HG03280 (cell line): ENCODE data around the gene WNT4.

ENCODE experiments used
- ATAC-seq: cut with Tn5 transposase; IDR thresholded peaks from one replicate; pipeline ENCODE4 v1.9.1; 2021; ENCODE audit warnings: mild to moderate bottlenecking, moderate library complexity; ENCODE audit not compliant: unreplicated experiment

WNT4 gene

DNA sequence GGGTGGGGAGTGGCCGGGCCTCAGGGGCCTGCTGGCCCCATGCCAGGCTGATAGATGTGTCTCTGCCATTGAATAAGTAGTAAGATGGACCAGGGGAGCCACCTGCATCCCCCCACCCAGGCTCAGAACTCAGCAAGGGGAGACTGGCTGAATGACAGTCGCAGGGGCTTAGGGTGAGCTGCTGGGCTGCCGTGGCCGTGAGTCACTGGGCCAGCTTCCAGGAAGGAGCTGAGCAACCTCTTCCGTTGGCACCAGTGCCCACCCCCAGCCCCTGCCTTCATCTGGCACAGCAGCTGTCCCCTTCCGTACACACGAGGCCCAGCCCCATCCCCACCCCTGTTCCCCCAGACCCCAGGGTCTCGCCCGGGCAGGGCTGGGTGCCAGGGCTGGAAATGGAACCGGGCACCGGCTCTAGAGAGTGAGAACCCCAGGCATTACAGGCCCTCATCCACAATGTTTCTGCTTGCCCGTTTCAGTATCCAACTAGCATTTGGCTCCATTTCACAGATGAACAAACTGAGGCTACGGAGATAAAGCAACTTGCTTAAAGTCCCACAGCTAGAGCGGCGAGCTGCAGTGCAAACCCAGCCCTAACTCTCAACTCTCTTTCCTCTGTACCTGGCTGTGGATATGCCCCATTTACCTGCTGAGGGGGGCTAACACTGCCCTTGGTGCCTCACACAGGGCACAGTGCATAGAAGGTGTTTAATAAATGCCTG lies 10.2 kb downstream of the WNT4 start:
- ATAC-seq: no peak

DNA sequence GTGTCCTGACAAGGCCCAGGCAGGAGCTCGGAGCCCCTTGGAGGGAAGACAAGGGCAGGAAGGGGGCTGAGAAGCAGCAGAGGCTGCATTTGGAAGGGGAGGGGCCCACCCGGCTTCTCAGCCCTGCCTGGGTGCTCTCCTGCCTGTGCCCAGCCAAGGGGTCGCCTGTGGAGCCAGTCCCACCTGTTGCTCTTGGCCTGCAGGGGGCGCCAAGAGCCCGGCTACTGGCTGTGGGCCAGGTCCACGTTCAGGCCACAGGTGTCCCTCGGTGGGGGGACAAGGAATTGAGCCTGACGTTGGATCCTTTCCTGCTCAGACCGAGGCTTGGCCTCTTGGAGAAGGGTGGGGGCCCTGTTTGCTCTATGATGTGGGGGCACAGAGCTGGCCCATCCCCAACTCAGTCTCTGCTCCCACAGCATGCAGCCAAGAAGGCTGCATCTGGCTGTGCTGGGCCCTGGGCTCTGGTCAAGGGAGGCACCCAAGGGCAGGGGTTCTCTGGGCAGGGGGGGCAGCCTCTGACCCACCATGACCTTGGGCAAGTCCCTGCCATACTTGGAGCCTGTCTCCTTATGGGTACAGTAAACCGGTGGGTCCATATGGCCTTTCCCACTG lies 10.9 kb downstream of the WNT4 start:
- no peak for ATAC-seq

DNA sequence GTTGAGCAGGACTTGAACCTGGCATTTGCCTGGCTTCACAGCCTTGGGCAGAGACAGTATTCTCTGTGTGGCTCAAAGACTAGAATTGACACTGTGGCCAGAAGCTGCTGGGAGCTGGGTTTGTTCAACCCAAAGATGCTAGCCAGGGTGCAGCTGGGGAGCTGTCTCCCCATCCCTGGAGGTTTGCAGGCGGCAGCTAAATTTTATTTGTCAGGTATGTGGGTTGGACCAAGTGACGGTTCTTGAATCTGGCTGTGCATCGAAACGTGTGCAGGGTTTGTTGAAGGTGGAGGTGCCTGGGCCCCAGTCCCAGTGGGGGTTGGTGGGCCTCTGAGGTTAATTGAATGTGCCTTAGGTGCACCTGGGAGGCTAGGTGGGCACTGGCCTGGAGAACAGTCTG lies 11.8 kb downstream of the WNT4 start:
- ATAC-seq: no peak

DNA sequence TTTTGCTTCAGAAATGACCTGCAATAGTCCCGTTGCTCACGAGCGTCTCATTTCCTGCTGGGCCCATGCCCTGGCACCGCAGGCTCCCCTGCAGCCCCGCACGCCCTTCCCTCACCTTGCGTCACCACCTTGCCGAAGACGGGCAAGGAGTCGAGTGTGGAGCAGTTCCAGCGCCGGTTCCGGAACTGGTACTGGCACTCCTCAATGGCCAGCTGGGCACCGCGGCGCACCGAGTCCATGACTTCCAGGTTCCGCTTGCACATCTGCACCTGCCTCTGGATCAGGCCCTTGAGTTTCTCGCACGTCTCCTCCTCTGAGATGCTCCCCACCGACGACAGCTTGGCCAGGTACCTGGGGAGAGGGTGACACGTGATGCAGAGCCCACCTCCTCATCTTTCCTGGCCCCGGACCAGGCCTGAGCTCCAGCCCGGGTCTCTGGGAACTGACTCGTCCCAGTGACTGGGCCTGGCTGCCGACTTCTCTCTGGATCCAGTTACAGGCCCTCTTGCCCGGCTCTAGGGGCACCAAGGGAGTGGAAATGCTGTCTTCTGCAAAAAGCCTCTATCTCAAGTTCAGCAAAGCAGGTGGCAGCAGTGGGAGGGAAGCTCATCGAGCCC lies 13.3 kb downstream of the WNT4 start:
- ATAC-seq: no peak

DNA sequence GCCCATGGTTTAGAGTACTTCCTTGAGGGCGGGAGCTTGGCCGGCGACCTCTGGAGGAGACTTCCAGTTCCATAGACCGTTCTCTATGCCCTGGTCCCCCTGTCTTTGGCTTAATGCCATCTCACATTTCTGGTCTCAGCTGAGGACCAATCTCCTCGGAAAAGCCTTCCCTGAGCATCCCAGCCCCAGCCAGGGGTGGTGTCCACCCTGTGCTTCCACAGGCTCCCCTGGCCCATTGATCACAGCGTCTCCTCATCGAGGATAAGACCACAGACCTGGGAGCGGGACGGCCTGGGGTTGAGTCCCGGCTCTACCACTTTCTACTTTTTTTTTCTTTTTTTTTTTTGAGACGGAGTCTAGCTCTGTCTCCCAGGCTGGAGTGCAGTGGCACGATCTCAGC lies 14.5 kb downstream of the WNT4 start:
- no peak for ATAC-seq

DNA sequence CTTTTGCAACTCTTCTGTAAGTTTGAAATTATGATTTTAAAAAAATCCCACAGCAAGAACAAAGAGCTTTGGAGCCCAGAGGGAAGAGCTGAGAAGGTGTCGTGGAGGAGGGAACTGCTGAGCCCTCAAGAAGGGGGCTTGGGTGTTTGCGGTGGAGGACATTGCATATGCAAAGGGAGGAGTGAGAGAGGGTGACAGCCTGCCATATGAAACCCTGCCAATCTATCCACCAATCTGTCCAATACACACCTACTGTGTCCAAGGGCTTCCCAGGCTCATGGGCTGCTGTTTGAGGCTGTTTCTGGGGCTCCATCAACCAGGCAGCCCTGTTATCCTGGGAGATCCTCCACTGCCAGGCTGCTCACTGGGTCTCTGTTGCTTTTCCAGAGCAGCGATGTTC lies 15.2 kb downstream of the WNT4 start:
- ATAC-seq: no peak

DNA sequence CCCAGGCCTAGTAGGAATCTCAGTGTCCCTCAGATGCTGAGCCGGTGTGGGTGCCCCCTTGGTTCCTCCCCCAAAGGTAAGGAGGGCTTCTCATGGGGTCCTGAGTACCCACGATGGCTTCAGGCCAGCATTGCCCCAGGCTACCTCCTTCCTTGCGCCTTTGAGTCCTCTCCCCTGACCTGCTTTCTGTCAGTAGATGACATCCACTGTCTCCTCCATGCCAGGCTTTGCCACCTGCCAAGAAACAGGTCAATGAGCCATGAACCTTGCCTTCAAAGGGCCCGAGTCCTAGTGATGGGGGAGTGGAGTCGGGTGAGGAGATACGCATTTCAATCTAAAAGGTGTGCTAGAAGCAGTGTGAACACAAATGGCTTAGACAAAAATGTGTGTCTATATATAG lies 15.6 kb downstream of the WNT4 start:
- no peak for ATAC-seq

DNA sequence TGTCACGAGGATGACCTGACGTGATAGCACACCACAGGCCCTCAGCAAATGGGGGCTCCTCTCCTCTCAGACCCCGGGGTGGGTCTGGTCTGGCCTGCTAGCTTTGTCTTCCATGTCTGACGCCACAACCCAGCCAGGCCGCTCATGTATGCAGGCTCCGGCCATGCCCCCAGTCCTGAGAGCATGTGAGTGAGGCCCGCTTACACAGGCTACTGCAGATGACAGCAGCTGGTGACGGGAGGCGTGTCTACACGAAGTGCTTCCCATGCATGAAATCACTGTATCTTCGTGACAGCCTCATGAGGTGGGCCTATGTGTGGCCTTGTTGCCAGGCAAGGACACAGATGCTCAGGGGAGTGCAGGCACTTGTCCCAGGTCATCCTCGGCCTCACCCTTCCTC lies 16.4 kb downstream of the WNT4 start:
- no peak for ATAC-seq

DNA sequence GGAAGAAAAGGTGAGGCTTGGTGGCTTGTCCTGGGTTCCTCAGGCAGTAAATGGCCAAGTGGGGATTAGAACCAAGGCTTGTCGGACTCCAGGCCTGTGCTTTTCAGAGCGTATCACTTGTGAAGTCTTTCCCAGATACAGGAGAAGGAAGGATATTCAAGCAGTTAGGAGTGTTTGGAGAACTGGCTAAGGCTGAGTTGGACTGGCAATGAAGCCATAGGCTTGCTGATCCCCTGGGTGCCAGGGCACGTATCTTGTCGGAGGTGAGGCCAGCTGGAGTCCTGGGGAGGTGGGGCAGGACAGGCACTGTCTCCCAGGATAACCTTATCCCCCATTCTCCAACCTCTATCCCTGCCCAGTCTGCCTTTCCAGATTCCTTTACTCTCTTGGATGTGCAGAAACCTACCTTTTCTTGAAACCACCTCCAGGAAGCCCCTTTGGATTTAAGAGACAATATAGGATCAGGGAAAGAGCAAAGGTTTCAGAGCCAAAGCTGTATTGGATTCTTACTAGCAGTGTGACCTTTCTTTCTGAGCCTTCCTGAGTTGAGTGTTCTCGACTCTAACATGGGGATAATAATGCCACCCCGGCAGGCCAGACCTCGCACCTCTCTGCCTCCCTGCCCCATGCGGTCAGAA lies 18.2 kb downstream of the WNT4 start:
- ATAC-seq: no peak

DNA sequence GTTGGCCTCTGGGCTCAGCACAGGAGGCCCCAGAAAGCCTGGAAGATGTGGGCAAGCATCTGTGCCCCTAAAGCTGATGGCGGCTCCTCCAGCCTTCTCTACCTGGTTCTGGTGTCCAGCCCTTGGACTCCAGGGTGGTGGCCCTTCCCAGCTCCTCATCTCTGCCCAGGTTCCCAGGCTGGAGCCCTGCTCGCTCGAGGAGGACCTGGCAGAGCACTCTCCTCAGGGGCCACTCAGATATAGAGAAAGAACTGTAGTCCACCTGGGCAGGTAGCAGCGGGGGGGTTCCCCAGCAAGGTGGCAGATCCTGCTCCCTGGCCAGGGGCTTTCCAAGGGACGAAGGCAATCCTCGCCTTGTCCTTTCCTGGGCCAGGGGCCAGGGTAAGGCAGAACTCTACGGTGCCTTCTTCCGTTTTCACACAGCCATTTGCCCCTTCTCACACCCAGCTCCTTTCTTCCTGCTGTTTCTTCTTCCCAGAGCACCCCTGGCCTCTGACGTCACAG lies 18.9 kb downstream of the WNT4 start:
- ATAC-seq: no peak

DNA sequence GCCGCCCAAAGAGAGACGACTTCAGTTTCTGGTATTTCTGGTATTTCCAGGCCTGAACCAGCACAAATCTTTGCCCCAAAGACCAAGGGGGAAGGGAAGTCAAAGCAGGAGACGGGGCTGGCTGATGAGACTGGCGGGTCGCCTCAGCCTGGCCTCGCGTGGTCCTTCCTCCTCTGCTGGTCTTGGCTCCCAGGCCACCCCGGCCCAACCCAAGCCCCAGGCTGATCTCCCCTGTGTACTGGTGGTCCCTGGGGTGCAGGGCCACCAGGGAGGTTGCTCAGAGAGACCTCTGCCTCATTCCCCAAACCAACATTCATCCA lies 19.9 kb downstream of the WNT4 start:
- no peak for ATAC-seq

DNA sequence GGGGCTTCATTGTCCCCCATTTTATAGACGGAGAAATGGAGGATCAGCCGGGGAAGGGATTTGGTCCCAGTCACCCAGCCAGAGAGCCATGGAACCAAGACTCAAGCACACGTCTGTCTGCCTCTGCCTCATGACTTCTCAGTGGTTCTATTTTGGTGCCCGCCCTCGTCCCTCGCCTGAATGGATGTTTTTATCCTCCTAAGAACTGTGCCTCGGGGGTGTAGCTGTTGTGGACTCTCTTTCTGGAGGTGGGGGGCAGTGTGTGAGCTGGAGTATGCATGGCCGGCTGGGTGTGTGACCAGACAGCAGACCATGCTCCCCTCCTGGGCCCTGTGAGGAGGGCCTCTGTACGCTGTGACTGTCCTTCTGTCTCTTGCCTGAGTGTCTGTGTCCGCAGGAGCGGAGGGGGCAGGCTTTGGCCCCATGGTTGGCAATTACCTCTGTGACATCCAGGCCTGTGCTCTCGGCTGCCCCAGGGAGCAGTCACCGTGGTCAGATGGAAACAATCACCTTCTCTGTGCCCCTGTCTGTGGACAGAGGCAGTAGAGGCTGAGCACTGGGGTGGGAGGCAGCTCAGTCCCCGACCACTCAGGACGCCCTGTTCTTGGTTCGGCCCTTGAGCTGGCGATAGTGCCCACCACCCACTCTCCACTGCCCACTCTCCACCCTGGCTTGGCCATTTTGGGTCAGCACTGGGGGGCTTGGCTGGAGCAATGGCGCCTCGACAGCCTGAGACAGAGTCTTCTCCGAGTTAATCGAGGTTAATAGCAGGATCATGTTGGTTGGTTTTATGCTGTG lies 20.4 kb downstream of the WNT4 start:
- ATAC-seq: no peak

DNA sequence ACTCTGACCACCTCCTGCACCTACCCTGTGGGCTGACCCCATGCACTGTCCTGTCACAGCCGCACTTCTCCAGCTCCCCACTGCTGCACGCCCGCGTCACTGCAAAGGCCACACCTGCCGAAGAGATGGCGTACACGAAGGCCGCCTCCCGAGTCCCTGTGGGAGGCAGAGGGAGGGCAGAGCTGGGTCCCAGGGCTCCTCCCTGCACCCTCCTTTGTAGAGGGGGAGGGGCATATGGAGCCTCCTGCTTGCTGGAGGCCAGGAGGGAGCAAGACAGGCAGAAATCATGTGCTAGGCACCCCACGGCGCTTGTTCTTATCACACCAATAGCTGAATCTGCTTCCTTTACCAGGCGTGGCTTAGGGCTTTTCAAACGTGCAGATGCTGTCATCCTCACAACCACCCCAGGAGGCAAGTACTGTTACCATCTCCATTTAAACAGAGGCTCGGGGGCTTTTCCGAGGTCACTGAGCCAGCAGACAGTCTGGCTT lies 21.4 kb downstream of the WNT4 start:
- no peak for ATAC-seq

DNA sequence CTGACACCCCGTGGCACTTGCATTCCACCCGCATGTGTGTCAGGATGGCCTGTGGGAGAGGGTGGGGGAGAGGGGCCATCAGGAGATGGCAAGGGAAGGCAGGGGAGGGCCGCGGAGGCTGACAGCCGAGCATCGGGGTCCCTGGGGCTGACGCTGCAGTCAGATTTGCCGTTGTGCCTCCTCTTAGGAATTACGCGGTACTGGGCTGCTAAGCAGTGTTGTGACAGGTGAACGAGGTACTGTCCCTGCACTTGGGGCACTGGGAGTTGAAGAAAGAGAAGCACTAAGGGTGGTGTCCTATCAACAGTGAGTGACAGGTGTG lies 22.5 kb downstream of the WNT4 start:
- ATAC-seq: no peak

DNA sequence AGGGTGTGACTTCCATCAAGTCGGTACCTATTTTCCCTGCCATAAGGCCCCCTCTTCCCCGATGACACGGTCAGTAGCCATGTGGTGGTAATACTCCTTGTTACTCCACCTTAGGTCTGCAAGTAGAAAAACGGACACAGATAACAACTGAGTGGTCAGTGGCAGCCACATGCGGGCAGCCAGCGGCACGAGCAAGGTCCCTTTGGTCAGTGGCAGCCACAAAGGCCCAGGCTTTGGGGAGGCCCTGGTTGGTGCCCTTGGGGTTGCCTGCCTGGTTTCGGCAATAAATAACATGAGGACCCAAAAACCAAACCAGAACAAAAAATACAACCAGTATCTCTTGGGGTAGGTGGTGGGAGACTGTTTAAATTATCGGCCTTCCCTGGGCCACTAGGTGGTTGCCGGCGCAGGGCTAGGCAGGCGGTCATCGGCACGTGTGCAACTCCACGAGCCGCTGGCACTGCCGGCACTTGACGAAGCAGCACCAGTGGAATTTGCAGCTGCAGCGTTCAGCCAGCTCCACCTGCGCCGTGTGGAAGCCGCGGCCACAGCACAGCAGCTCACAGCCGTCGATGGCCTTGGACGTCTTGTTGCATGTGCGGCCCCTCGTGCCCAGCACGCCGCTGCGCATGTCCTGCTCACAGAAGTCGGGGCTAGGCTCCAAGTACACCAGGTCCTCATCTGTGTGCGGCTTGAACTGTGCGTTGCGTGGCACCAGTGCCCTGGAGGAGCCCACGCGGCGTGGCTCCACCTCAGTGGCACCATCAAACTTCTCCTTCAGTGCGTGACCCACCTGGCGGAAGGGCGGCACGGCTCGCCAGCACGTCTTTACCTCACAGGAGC lies 23.1 kb downstream of the WNT4 start:
- ATAC-seq: no peak

DNA sequence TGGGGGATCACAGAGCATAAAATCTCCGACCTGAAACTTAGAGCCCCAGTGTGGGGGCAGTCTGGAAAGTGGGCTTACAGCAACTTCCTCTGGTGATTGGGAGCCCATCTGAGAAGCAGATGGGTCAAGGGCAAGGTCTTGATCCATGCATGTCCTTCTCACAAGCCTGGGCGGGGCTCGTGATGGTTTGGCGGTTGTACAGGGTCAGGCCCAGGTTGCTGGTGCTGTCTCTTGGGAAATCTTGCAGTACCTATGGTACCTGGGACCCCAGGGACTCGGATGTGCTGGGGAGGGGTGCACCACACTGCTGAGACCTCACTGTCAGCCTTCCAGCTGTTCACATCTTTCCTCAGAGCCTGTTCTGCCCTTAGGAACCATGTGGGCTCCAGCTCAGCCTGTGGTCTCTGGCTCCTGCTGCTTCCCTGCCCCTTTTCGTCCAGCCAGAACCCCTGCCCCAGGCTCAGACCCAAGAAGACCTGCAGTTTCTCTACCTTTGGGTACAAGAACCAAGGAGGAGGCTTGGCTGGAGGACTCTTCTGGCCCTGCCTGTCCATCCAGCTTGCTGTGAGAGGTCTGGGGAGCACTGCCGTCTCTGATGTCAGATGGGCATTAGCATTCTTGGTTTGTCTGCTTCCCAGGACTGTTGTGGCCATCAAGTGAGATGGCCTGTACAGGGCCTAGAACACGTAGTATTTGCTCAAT lies 24.5 kb downstream of the WNT4 start:
- no peak for ATAC-seq

DNA sequence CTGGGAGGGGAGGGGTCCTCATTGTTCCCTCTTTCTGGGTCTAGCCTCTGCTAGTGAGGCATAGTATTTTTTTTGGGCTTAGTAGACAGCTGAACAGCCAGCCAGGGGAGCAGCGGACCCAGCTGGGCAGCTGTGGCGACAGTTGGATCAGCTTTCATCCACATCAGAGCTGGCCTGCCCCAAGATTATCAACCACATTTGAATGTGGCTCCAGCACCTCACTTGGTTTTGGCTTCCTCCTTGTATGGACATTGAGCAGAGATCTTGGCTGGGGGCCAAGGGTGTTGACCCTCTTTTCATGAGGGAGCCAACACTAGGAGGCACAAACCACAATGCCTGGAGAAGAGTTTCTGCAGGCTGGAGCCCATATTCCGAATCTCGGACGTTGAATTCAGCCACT lies 25.0 kb downstream of the WNT4 start:
- ATAC-seq: no peak

DNA sequence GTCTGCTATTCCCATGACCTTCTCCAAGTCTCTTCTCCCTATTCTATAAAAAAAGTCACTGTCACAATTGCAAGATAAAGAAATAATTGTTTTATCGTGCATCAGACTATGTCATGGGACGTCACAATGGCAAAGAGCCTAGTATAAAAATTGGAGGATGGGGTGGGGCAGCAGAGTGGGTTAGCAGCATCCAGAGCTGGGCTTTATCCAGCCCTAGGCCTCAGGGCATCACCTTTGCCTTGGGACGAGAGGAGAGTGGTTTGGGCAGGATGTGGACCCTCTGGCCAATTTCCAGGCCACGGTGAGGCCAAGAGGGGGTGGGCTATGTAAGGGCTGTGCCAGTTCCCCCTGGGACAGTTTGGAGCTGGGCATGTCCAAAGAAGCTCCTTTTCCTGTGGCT lies 25.7 kb downstream of the WNT4 start:
- no peak for ATAC-seq

DNA sequence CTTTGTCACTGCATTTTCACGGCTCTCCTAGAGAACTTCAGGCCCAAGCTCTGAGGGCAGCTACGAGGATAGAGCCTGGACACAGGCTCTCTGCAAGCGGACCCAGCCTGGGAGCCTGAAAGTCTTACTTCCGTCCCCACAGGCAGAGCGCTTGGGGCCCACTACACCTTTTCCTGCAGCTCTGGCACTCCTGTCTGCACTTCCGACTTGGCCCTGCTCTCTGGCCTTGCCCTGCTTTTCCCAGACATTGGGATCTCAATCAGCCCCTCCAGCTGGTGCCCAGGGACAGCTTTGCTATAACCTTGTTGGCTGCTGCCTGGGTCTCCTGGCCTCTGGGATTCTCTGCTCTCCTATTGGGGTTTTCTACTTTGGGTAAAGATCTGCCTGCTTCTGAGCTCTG lies 27.6 kb downstream of the WNT4 start:
- no peak for ATAC-seq
